OCI-LY7 (cell line): ENCODE results near the gene EZH1. TPM values are rescaled to one million over a fixed set of nuclear protein-coding genes. Genes with fewer than 3 reads are reported as not detected.

Experiments
- BruUV-seq: library from RNA; stranded (reverse); fragments of 400-500 nt; replicated peaks from 2 replicates; lab custom pipeline; 2021; lab: Mats Ljungman, UMichigan
- CTCF ChIA-PET: fragments of 300-600 bp; sonication (Branson Sonifier 250); formaldehyde crosslinking; loops from one replicate; lab custom pipeline; 2022; ENCODE audit warnings: antibody characterized with exemption; ENCODE audit not compliant: unreplicated experiment; lab: Charles Lee
- POLR2A ChIA-PET: fragments of 300-600 bp; sonication (Branson Sonifier 250); formaldehyde crosslinking; loops from one replicate; lab custom pipeline; 2022; ENCODE audit warnings: antibody characterized with exemption; lab: Charles Lee
- DNase-seq: peaks from one replicate; pipeline ENCODE4 v3.0.0-alpha.2; 2015; ENCODE audit warnings: low spot score
- H2AFZ ChIP-seq: fragments of 200-600 bp; sonication (generic), shearing (Covaris generic); 2 replicates; pipeline ENCODE4 v1.6.1; 2014; ENCODE audit warnings: mild to moderate bottlenecking, antibody characterized with exemption, low read length, moderate library complexity
- H3K27ac ChIP-seq: fragments of 200-600 bp; sonication (generic); 2 replicates; pipeline ENCODE4 v1.5.1; 2014; ENCODE audit warnings: mixed run types, low read depth, mild to moderate bottlenecking, moderate library complexity, low read length, inconsistent platforms; ENCODE audit not compliant: poor library complexity, severe bottlenecking
- H3K36me3 ChIP-seq: fragments of 200-600 bp; sonication (generic); 2 replicates; pipeline ENCODE4 v1.6.1; 2014; ENCODE audit warnings: mild to moderate bottlenecking, antibody characterized with exemption, low read length, moderate library complexity, mixed read lengths; ENCODE audit not compliant: insufficient read depth
- H3K4me1 ChIP-seq: fragments of 200-600 bp; sonication (generic); 2 replicates; pipeline ENCODE4 v1.5.1; 2014; ENCODE audit warnings: mild to moderate bottlenecking, low read length; ENCODE audit not compliant: insufficient read depth, poor library complexity, severe bottlenecking
- H3K4me2 ChIP-seq: fragments of 200-600 bp; sonication (generic); 2 replicates; pipeline ENCODE4 v1.6.1; 2014; ENCODE audit warnings: mild to moderate bottlenecking, low read length
- H3K4me3 ChIP-seq: fragments of 200-600 bp; sonication (generic); 2 replicates; pipeline ENCODE4 v1.5.1; 2014; ENCODE audit warnings: mild to moderate bottlenecking, low read depth, low read length; ENCODE audit not compliant: poor library complexity, severe bottlenecking
- H3K79me2 ChIP-seq: fragments of 200-600 bp; sonication (generic); 2 replicates; pipeline ENCODE4 v1.6.1; 2016; ENCODE audit warnings: low read depth, mild to moderate bottlenecking, low read length, moderate library complexity, mixed read lengths; ENCODE audit not compliant: insufficient read depth
- H3K9me2 ChIP-seq: fragments of 200-600 bp; sonication (generic); 2 replicates; pipeline ENCODE4 v1.6.1; 2016; ENCODE audit warnings: mild to moderate bottlenecking, low read length, mixed read lengths; ENCODE audit not compliant: insufficient read depth
- H3K9me3 ChIP-seq: fragments of 200-600 bp; sonication (generic); 2 replicates; pipeline ENCODE4 v1.6.1; 2014; ENCODE audit warnings: mild to moderate bottlenecking, mixed run types, low read length, mixed read lengths
- H4K20me1 ChIP-seq: fragments of 200-600 bp; sonication (generic); 2 replicates; pipeline ENCODE4 v1.6.1; 2014; ENCODE audit warnings: mild to moderate bottlenecking, antibody characterized with exemption, low read length, moderate library complexity, mixed read lengths; ENCODE audit not compliant: insufficient read depth
- EZH2phosphoT487 ChIP-seq: fragments of 200-600 bp; sonication (generic); IDR thresholded peaks from 2 replicates; pipeline ENCODE4 v1.6.1; 2018; ENCODE audit warnings: low read depth, borderline replicate concordance, mild to moderate bottlenecking, mixed run types, antibody characterized with exemption, low read length, moderate library complexity, mixed read lengths
- intact Hi-C: fragments of 100-400 bp; cut with micrococcal nuclease; formaldehyde crosslinking; loops from one replicate; pipeline ENCODE4 v1.10.0; 2022; ENCODE audit not compliant: unreplicated experiment
- total RNA-seq, 2 experiments: library from RNA; depleted of rRNA in 1 of 2; stranded (reverse); fragments of >200 nt in 1 of 2; shearing (Covaris generic) in 1 of 2; gene quantifications; 2 replicates each; pipeline ENCODE4 v1.2.3, GENCODE V29; 2014 to 2022
- TF ChIP-seq, protein P1 (sequence below): fragments of 200-600 bp; sonication (generic); conservative IDR thresholded peaks from 2 replicates; pipeline ENCODE4 v1.5.1; 2014; ENCODE audit warnings: mild to moderate bottlenecking, antibody characterized with exemption, low read length, moderate library complexity, mixed read lengths

EZH1 gene
- total RNA-seq, 2 experiments from 2014 or later, result 57.1 to 62.4 TPM

DNA sequence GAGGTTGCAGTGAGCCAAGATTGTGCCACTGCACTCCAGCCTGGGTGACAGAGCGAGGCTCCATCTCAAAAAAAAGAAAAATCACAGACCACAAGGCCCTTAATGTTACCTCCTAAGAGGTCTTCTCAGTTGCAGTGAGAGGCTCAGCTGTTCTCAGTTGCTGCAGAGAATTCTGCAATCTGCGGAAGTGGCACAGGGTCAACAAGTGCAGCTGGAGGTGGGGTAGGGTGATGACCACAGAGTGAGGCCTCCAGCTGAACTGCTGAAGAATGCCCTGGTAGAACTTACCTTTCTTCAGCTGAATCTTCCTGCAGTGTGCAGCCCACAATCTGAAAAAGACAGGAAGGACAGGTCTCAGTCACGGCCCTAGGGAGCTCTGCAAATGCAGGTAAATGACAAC, 36.3 kb downstream of the EZH1 start:
- Histone ChIP-seq H3K79me2 (no peaks in the 10 kb centered on the region), H4K20me1 (no peaks in the 10 kb centered on the region), H3K9me3 (no peaks in the 10 kb centered on the region), H3K4me2 (no peak overlapping the region), H3K36me3 (peaks cover 94% of the 10 kb centered on the region), H2AFZ (no peak overlapping the region), H3K4me3 (no peak overlapping the region), H3K9me2 (no peaks in the 10 kb centered on the region), H3K27ac (no peak overlapping the region), H3K4me1 (peaks cover 11% of the 10 kb centered on the region)
- no peak for TF ChIP-seq EZH2phosphoT487
- ChIA-PET POLR2A (interaction anchor here (1.0 to 1.4 kb wide), 2 partner anchors 9 to 19 kb away, joined by 3 read pairs; no protein-coding TSS in a partner anchor), CTCF (interaction anchor here (1.1 kb wide), 1 partner anchor 55 kb away, joined by 4 read pairs; no protein-coding TSS in a partner anchor)
- intact Hi-C loops, result no loop called here
- DNase-seq, result no peak
- no TSS peak for BruUV-seq

GRCh38 chr17:42706732-42707131, 38.1 kb downstream of the EZH1 start:
- Histone ChIP-seq H2AFZ (no peak overlapping the region), H3K27ac (no peak overlapping the region), H3K79me2 (no peaks in the 10 kb centered on the region), H3K36me3 (peaks cover 92% of the 10 kb centered on the region), H3K4me1 (peaks cover 14% of the 10 kb centered on the region), H3K4me3 (no peak overlapping the region), H3K9me2 (no peaks in the 10 kb centered on the region), H4K20me1 (no peaks in the 10 kb centered on the region), H3K9me3 (no peaks in the 10 kb centered on the region), H3K4me2 (no peak overlapping the region)
- BruUV-seq, result no TSS peak
- TF ChIP-seq, protein P1, sequence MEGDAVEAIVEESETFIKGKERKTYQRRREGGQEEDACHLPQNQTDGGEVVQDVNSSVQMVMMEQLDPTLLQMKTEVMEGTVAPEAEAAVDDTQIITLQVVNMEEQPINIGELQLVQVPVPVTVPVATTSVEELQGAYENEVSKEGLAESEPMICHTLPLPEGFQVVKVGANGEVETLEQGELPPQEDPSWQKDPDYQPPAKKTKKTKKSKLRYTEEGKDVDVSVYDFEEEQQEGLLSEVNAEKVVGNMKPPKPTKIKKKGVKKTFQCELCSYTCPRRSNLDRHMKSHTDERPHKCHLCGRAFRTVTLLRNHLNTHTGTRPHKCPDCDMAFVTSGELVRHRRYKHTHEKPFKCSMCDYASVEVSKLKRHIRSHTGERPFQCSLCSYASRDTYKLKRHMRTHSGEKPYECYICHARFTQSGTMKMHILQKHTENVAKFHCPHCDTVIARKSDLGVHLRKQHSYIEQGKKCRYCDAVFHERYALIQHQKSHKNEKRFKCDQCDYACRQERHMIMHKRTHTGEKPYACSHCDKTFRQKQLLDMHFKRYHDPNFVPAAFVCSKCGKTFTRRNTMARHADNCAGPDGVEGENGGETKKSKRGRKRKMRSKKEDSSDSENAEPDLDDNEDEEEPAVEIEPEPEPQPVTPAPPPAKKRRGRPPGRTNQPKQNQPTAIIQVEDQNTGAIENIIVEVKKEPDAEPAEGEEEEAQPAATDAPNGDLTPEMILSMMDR, result no peak
- TF ChIP-seq EZH2phosphoT487, result no peak
- ChIA-PET CTCF (no interaction called here), POLR2A (interaction anchor here (0.6 to 1.0 kb wide), 2 partner anchors 42 to 46 kb away, joined by 3 read pairs; no protein-coding TSS in a partner anchor)
- intact Hi-C loops, result no loop called here
- DNase-seq, result no peak

GRCh38 chr17:42704837-42705494, 39.9 kb downstream of the EZH1 start:
- Histone ChIP-seq H3K4me3 (no peak overlapping the region), H3K4me2 (peak overlapping the region; percentile 30; the same call in 1 of the 2 replicates), H4K20me1 (no peaks in the 10 kb centered on the region), H3K79me2 (no peaks in the 10 kb centered on the region), H3K27ac (peak overlapping the region; percentile 50), H2AFZ (no peak overlapping the region), H3K36me3 (peaks cover 75% of the 10 kb centered on the region), H3K9me3 (no peaks in the 10 kb centered on the region), H3K4me1 (peaks cover 14% of the 10 kb centered on the region), H3K9me2 (no peaks in the 10 kb centered on the region)
- CTCF ChIA-PET, result no interaction called here
- no TSS peak for BruUV-seq
- TF ChIP-seq EZH2phosphoT487, result no peak
- TF ChIP-seq, protein P1, result no peak
- peak; percentile 43 for DNase-seq
- POLR2A ChIA-PET, result interaction anchor here (0.5 to 0.7 kb wide), 2 partner anchors 134 to 278 kb away, joined by 3 to 5 read pairs; no protein-coding TSS in a partner anchor
- intact Hi-C loops, result loop anchor here (1.0 kb wide), 1 partner anchor 127 kb away; no protein-coding TSS in a partner anchor
